Adipocyte (in vitro differentiated cells): ENCODE data around the gene TNFRSF1A.
"Not testable (repeated sequence)": the region's sequence is repeated elsewhere in the genome, so short reads cannot be mapped to it uniquely, and the experiment has no call there.

Experiments used
- DNase-seq: peaks from one replicate; pipeline ENCODE4 v3.0.0-alpha.2; 2015; ENCODE audit warnings: low read depth
- H3K27me3 ChIP-seq: replicated peaks from 2 replicates; pipeline ENCODE4 v1.7.0; 2013; ENCODE audit warnings: mild to moderate bottlenecking, low read length, moderate library complexity; ENCODE audit not compliant: control insufficient read depth, insufficient read depth
- H3K36me3 ChIP-seq: 2 replicates; pipeline ENCODE4 v1.7.0; 2013; ENCODE audit warnings: low read length, mild to moderate bottlenecking, moderate library complexity; ENCODE audit not compliant: control insufficient read depth, insufficient read depth, severe bottlenecking
- H3K4me1 ChIP-seq: 2 replicates; pipeline ENCODE4 v1.7.0; 2013; ENCODE audit warnings: mild to moderate bottlenecking, low read length, moderate library complexity; ENCODE audit not compliant: control insufficient read depth, insufficient read depth
- H3K4me3 ChIP-seq: 2 replicates; pipeline ENCODE4 v1.7.0; 2013; ENCODE audit warnings: mild to moderate bottlenecking, low read length, moderate library complexity
- H3K9ac ChIP-seq: 2 replicates; pipeline ENCODE4 v1.7.0; 2013; ENCODE audit warnings: mild to moderate bottlenecking, low read length, moderate library complexity
- H3K9me3 ChIP-seq: 2 replicates; pipeline ENCODE4 v1.7.0; 2013; ENCODE audit warnings: mild to moderate bottlenecking, low read length, moderate library complexity; ENCODE audit not compliant: control insufficient read depth

Gene TNFRSF1A

DNA sequence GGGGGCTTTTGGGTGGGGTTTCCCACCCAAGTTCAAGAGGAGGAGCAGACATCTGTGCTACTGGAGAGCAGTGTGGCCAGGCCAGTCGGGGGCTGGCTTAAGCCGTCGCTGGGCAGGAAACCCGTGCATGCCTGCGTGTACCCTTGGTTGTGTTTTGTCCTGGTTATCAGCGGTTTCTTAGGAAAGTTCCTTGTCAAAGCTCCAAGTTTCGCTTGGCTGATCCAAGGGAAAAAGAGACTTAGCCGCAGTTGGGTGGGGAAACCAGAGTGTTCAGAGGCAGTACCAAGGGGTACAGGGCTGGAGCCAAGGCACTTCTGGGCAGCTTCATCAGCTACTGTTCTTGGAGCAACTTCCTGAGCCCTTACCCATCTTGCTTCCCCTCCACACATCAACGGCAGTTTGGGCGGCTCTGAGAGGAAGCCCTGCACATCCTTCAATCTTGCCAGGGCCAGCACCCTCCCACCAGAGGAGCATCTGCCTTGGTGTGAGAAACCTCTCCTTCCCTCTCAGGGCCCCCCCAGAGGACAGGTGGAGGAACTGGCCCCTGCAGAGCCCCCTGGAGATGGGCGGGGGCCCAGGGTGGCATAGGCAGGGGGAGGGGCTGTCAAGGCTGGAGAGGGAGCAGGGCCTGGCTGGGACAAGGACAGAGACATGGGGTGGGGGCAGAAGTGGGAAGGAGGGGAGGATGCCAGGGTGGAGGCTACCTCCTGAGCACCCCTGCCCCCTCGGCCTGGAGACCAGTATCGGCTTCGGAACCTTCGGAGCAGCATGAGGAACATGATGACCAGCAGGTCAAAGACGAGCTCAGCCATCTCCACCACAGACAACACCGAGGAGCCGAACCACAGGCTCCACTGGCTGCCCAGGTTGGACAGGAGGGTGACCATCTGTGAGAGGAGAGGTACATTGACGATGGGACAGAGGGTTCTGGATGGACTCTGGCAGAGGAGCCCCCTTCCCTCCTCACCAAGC lies 5.8 kb upstream of the TNFRSF1A start:
- no peaks in the 10 kb centered on the region for H3K27me3 ChIP-seq
- H3K4me3 ChIP-seq, result peak overlapping the region; percentile 23
- H3K36me3 ChIP-seq, result no peaks in the 10 kb centered on the region
- DNase-seq, result no peak
- H3K9ac ChIP-seq, result peak overlapping the region; percentile 22
- no peaks in the 10 kb centered on the region for H3K9me3 ChIP-seq
- peaks cover 40% of the 10 kb centered on the region for H3K4me1 ChIP-seq

DNA sequence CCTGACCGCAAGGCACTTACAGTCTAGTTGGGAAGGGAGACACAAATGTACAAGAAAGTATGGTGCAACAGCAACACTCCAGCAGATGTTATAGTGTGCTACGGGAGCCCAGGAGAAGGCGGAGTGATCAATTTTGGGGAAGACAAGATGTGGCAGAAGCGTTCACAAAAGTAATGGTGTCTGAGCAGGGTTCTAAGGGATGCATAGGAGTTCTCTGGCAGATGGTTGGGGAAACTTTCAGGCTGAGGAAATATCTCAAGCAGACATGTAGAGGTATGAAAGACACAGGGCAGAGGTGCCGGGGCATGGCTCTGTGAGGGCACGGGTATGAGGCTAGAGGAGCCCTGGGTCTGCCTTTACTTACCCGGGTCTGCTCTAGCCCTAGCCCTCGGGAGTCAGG lies 5.1 kb upstream of the TNFRSF1A start:
- Histone ChIP-seq H3K27me3 (no peaks in the 10 kb centered on the region), H3K36me3 (no peaks in the 10 kb centered on the region), H3K9ac (peak overlapping the region; percentile 22), H3K9me3 (no peaks in the 10 kb centered on the region), H3K4me1 (peaks cover 46% of the 10 kb centered on the region), H3K4me3 (no peak overlapping the region)
- no peak for DNase-seq

DNA sequence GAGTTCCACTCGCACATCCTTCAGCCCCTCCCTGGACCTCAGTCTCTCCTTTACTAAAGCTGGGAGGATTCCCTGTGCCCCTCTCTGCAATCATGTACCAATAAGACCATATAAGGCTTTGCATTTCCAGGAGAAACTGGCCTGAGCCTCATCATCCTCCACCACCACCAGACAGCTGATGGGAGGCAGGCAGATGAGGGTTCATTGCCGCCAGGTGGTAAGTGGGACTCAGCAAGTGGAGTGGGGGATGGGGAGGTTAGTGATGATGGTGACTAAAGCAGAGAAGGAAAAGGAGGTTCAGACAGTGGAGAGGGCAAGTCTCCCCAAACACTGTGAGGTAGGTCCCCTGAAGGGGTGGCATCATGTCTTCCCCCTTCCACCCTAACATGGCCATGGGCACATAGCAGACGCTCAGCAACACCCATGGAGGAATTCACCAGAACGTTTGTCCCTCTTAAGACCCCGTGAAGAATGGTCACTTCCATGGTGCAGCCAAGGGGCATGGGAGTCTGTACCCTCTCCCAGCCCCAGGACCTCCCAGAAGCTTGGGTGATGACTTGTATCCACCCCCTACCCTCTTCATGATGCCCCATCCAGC lies 4.5 kb upstream of the TNFRSF1A start:
- DNase-seq, result no peak

DNA sequence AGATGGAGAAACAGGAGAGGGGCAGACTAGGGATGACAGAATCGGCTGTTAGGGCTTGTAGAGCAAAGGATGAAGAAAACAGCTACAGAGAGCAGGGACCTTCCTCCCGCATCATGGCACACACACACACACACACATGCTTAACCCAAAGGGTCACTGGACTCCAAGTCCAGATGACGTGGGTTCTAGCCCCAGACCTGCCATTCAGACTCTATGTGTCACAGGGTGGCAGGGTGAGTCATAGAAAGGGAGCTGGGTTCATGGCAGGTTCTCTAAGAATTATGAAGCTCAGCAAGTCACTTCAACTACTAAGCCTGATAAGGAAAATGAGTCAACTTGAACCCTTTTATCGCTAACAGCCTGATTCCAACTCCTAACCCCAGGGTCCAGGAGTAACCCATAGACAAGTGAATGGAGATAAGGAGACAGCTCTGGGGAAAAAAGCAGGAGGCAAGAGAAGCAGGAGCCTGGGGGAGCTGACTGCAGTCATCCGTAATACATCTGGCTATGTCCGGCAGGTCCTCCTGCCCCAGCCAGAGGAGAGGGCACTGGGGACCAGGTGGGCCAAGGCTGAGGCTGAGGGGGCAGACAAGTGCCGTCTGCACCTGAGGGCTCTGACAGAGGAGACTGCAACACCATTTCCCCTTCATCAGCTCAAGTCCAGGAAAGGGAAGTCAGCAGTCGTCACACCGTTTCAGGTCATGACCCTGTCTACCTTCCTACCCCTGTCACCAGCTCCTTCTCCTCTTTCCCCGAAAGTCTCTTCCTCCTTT lies 3.6 kb upstream of the TNFRSF1A start:
- Histone ChIP-seq H3K4me1 (peaks cover 46% of the 10 kb centered on the region), H3K4me3 (no peak overlapping the region), H3K9me3 (no peaks in the 10 kb centered on the region), H3K36me3 (no peaks in the 10 kb centered on the region), H3K27me3 (no peaks in the 10 kb centered on the region), H3K9ac (no peak overlapping the region)
- peak; percentile 76 for DNase-seq

More for the DNA sequence above, 4.5 kb upstream of the TNFRSF1A start:
- Histone ChIP-seq H3K9ac (no peak overlapping the region), H3K4me3 (no peak overlapping the region), H3K27me3 (no peaks in the 10 kb centered on the region), H3K4me1 (peaks cover 46% of the 10 kb centered on the region), H3K9me3 (no peaks in the 10 kb centered on the region), H3K36me3 (no peaks in the 10 kb centered on the region)

DNA sequence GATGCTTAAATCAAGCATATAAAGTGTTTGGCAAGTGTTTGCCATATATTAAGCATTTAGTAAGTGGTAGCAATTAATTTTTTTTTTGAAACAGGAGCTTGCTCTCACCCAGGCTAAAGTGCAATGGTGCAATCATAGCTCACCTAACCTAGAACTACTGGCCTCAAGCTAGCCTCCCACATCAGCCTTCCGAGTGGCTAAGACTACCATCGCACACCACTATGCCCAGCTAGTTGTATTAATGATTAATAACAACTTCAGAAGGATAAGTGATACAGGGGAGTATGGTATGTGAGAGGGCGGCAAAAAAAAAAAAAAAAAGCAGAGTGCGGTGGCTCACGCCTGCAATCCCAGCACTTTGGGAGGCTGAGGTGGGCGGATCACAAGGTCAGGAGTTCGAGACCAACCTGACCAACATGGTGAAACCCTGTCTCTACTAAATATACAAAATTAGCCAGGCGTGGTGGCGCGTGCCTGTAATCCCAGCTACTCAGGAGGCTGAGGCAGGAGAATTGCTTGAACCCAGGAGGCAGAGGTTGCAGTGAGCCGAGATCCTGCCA lies 2.3 kb upstream of the TNFRSF1A start:
- H3K9me3 ChIP-seq, H3K9ac ChIP-seq, H3K4me3 ChIP-seq, H3K36me3 ChIP-seq, DNase-seq, H3K27me3 ChIP-seq: not testable (repeated sequence)
- H3K4me1 ChIP-seq, result peaks cover 48% of the 10 kb centered on the region

DNA sequence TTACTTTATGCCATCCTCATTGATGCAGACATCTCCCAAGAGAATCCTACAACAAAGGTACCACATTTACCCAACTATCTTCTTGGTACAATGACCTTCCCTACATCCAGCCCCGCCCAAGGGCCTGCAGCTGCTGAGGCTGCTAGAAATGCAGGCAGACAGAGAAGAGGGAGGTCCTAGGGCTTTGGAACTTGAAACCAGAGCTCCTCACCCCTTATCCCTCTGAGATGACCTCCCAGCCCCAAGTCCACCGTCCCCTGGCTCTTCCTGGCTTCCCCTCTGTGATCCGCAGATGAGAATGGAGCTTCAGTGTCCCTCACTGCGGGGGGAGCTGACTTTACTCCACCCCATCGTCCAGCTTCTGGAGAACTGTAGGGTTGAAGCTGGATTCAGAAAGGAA lies 1.6 kb upstream of the TNFRSF1A start:
- Histone ChIP-seq H3K4me3 (no peak overlapping the region), H3K4me1 (peaks cover 55% of the 10 kb centered on the region), H3K27me3 (no peaks in the 10 kb centered on the region), H3K36me3 (peaks cover 7% of the 10 kb centered on the region), H3K9ac (peak overlapping the region; percentile 100), H3K9me3 (no peaks in the 10 kb centered on the region)
- DNase-seq, result no peak

DNA sequence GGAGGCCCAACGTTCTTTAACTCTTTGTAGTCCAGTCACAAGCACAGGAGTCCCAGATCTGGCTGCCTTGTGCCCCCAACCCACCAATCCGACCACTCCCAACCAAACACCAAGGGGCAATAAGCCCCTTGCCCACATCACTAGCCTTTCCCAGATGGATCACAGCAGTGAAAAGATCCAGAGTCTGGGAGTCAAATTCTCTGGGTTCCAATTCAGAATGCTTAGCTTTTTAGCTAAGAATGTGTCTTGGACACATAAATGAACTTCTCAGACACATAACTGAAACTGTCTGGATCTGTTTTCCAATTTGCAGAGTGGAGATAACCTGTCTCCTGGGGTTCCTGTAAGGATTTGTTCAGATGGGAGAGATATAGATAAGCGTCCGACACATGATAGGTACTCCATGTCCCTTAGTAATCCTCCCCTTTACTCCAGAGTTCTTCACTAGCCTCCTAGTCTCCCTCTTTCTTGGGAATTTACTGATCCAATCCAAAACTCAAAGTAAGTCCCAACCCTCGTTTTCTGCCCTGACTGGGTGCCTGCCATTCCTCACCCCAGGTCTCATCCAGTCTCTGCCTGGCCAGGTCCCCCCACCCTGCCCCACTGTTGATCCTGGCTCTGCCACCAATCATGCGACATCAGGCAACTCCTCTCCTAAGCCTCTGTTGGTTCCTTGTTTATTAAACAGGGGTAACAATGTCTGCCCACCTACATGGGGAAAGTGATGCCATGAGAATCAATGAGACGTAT lies 439 bp upstream of the TNFRSF1A start:
- Histone ChIP-seq H3K36me3 (peaks cover 8% of the 10 kb centered on the region), H3K4me1 (peaks cover 59% of the 10 kb centered on the region), H3K9ac (peak overlapping the region; percentile 100), H3K27me3 (no peaks in the 10 kb centered on the region), H3K4me3 (peak overlapping the region; percentile 96), H3K9me3 (no peaks in the 10 kb centered on the region)
- no peak for DNase-seq

DNA sequence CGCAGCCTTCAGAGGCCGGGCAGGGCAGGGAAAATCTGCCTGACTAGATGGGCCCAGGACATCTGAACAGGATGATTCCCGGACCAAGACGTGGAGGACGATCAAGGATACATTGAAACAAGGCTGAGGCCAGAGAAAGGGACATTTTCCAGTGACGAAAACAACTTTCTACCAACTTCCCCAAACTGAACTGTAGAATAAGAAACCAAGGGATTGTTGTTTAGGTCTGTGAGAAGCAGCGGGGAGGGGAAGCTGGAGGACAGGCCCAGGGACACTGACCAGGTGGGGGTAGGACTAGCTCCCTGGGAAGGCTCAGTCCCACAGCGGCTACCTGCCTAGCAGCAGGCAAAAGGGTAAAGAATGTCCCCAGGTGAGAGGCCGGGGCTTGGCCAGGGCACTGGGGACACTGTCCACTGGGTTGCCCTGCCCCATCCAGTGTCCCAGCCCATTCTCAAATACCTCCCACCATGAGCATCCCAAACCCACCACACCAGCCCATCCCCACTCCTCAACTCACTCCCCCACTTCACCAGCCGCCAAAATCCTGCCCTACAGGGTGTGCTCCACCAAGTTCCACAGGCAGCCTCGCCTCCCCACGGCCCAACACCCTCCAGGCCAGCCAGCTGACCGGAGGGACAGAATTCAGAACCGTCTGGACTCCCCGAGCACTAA lies 995 bp downstream of the TNFRSF1A start:
- Histone ChIP-seq H3K4me1 (peaks cover 59% of the 10 kb centered on the region), H3K27me3 (no peaks in the 10 kb centered on the region), H3K36me3 (peaks cover 9% of the 10 kb centered on the region), H3K9me3 (no peaks in the 10 kb centered on the region), H3K4me3 (peak overlapping the region; percentile 96), H3K9ac (peak overlapping the region; percentile 100)
- DNase-seq, result no peak

DNA sequence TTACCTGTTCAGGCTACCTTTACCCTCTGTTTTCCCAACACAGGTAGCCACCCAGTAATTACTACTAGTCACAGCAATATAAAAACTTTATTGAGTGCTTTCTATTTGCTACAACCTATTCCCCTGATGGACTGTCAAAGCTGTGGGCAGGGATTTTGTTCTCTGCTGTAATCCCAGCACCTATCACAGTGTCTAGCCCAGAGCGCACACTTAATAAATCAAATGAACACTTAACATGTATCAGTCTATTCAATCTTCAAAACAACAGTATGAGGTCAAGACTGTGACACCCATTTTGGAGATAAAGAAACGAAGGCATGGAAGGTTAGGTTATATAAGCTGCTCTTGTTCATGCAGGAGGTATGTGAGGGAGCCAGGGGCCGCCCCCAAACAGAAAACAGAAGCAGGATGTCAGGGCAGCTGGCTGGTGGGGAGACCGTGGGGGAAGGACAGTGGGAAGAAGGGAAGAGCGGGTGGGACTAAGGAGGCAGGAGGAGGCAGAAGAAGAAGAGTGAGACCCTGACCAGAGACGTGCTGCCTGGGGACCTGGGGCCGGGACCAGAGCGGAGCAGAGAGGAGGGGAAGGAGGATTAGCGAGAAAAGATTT lies 1.7 kb downstream of the TNFRSF1A start:
- H3K27me3 ChIP-seq, result no peaks in the 10 kb centered on the region
- DNase-seq, result peak; percentile 68
- H3K36me3 ChIP-seq, result peaks cover 9% of the 10 kb centered on the region
- H3K9ac ChIP-seq, result peak overlapping the region; percentile 100
- peaks cover 59% of the 10 kb centered on the region for H3K4me1 ChIP-seq
- H3K4me3 ChIP-seq, result peak overlapping the region; percentile 96
- H3K9me3 ChIP-seq, result no peaks in the 10 kb centered on the region

DNA sequence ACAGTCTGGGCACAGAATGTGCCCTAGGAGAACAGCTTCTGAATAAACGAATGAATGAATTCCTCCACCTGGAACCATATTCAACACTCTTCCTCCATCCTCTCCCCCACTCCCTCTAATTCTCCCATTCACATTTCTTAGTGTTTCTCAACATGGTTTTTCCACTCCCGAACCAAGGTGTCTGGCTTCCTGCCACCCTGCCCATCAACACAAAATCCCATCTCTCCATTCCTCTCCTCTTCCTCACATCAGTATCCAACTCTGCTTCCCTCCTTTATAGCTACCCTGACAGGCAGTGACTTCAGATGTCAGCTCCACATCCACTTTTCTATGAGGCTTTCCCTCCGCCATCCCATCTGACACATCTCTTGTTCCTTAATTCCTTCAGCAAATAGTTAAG lies 2.9 kb downstream of the TNFRSF1A start:
- Histone ChIP-seq H3K36me3 (peaks cover 20% of the 10 kb centered on the region), H3K4me3 (peak overlapping the region; percentile 96), H3K27me3 (no peaks in the 10 kb centered on the region), H3K9ac (peak overlapping the region; percentile 100), H3K9me3 (no peaks in the 10 kb centered on the region), H3K4me1 (peaks cover 69% of the 10 kb centered on the region)
- DNase-seq, result no peak
